NCI-H345 treated with DMSO at 0.1 percent for 48 hours (cell line): ENCODE results near the gene POLE4.

Source experiments
- DNase-seq: peaks from one replicate; lab custom pipeline; 2025; ENCODE audit not compliant: unreplicated experiment; lab: John Stamatoyannopoulos, UW

POLE4 gene

DNA sequence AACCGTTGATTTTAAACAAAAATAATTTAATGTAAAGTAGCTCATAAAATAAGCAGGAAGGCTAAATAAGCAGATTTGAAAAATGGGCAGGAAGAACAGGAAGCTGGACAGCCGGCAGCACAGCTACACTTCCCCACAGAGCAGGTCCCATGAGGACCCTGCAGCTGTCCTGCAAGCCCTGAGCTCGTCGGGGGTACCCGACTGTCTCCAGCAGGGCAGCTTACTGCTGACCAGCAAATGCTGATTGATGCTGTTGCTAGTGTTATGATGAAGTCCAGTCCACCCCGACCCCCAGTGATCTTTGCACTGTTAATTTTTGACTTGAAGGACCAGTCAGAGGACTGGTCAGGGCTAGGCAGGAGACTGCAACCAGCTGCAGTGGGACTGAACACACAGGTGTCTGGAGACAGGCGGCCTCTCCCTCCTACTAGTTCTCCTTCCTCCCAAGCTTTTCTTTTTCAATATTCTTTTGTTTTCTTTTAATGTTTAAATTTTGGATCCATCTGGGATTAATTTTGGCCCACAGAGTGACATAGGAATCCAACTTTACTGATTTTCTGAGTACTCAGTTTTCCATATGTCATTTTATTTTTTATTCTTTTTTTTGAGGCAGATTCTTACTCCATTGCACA, 27.7 kb downstream of the POLE4 start:
- no peak for DNase-seq

- DNase-seq = no peak
Measured at GRCh38 chr2:74991977-74992376, 33.5 kb downstream of the POLE4 start.

DNA sequence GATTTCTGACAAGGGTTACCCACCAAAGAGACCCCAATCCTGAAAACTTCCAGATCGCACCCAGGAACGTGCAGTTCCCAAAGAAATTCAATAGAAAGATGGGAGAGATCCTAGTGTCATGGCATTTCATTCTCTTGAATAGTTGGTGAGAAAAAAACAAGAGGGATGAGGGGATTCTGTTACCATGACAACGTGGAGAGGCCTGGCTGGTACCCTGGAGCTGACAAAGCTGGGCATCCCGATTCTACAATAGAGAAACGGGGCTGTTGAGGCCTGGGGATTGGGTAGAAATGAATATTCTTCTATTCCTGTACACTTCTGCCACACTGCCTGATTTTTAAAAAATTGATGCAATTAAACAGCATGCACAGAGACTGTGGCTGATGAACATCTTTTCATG, 41.0 kb downstream of the POLE4 start:
- no peak for DNase-seq

DNA sequence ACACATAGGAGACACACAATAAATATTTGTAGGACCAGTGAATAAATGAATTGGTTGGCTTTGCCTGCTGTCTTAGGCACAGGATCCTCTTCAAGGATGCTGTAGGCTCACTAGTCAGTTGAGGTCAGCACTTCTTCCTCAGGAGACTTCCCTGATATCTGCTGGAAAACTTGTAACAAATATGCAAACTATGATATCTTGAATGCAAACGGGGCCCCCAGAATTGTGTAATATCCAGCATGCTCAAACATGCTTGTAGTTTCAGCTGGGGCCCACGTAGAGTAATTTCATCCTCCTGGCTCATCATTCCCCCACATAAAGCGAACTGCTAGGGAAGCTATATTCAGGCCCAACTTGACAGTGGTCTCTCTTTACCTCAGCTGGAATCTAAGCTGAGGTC, 43.6 kb downstream of the POLE4 start:
- DNase-seq = no peak

DNA sequence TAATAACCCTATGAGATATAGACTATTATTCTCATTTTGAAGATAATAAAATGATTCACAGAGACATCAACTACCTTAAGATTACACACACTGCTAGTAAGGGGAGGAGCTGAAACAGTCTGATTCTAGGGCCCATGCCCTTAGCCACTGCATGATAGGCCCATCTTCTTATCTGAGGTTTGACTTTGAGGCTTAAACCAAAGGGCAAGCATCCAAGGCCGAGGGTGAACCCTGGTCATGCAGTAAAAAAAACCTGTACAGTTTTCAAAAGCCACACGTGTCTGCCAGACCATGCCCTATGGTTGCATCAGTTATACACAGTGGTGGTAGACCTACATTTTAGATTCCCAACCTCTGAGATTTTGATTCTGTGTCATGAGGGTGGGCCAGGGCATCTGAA, 44.8 kb downstream of the POLE4 start:
- DNase-seq = no peak

GRCh38 chr2:75003773-75004172, 45.3 kb downstream of the POLE4 start:
- no peak for DNase-seq

DNA sequence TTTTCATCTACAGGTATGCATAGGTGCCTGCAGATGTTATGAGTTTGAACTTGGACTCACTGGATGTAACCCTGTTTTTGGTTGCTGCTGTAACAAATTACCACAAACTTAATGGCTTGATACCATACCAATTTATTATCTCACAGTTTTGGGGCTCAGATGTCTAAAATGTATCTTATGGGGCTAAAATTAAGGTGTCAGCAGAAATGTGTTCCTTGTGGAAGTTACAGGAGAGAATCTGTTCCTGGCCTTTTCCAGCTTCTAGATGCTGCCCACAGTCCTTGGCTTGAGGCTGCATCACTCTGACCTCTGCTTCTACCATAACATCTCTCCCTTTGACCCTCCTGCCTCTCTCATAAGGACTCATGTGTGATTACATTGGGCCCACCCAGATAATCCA, 47.6 kb downstream of the POLE4 start:
- no peak for DNase-seq

DNA sequence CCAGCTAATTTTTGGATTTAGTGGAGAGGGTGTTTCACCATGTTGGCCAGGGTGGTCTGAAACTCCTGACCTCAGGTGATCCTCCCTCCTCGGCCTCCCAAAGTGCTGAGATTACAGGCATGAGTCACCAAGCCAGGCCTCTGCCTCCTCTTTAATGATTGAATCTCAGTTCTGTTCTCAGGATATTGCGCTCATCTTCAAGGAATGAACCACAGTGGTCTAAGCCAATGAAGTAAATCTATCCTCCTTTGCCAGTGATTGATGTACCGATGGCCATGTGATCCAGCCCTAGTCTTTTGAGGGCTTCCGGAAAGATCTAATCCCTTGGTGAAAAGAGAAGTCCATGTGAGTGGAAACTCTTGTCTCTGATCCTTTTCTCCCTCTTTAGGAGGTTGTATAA, 48.6 kb downstream of the POLE4 start:
- no peak for DNase-seq

DNA sequence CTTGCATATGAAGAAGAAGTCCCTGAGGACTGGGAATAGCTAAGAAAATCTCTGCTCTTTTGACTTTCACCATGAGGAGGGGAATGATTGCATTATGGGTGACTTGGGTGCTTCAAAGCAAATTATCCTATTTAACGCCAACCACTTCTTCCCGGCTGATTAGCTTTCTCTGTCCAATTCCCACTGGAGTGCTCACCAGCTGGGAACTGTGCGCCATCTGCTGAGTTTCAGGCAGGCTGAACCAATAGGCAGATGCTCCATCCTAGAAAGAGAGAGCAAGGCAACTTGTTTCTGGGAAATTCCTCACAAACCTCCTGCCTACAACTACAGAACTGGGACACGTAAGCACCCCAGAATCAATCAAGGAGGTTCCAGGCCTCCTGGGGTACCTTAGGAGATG, 49.4 kb downstream of the POLE4 start:
- peak; percentile 88 for DNase-seq

GRCh38 chr2:75010571-75010970, 52.1 kb downstream of the POLE4 start:
- no peak for DNase-seq

DNA sequence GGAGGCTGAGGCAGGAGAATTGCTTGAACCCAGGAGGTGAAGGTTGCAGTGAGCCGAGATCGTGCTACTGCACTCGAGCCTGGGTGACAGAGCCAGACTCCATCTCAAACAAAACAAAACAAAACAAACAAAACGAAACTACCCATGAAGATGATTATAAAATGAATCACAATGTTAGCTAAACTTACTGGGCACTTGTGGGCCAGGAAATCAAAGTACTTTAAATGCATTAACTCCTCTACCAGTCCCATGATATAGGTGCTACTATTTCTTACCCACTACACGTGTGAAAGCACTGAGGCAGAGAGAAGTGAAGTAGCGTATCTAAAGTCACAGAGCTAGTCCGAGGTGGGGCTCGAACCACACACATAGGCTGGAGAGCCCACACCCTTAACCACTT, 53.6 kb downstream of the POLE4 start:
- DNase-seq = no peak

DNA sequence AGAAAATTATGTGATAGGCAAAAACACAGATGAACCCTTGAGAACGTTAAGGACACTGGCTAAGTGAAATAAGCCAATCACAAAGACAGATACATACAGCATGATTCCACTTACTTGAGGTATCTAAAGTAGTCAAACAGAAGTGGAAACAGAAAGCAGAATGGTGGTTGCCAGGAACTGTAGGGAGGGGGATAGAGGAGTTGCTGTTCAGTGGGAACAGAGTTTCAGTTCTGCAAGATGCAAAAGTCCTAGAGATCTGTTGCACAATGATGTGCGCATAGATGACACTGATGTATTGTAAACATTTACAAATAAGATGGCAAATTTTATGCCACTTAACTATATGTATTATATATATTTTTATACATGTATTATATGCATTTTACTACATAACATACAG, 59.7 kb downstream of the POLE4 start:
- no peak for DNase-seq
